ENCODE results near the gene TMEM132D. TPM values are rescaled to one million over a fixed set of nuclear protein-coding genes. Genes with fewer than 3 reads are reported as not detected.

Gene TMEM132D
- total and polyA plus RNA-seq, 2 of the 8 experiments (the other 6 are each of a cell fraction or from before 2014, with no cell fraction given) = 3.5 to 10.1 TPM

DNA sequence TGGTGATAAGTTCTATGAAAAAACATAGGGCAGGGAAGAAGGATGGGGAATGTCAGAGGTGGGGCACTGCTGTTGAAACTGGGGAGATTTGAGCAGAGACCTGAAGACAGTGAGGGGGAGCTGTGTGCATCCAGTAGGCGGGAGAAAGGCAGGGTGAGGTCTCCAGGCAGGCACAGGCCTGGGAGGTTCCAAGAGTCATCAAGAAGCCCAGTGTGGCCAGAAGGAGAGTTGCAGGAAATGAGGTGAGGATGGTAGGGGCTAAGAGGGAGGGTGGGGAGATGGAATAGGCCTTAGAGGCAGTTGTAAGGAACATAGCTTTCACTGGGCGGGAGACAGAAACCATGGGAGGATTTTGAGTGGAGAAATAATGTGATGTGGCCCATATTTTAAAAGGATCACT, 708.7 kb downstream of the TMEM132D start:
- no peak overlapping the region for H4K91ac ChIP-seq (replicated peaks; ENCODE audit: insufficient read length, low read length)
- H3K14ac ChIP-seq (ENCODE audit: insufficient read length) = no peak overlapping the region
- H2BK15ac ChIP-seq (ENCODE audit: low read length) = no peak overlapping the region
- no peak overlapping the region for H3K4me3 ChIP-seq (ENCODE audit: extremely low read depth in 1 of 4, insufficient read depth in 2 of 4, low read depth in 3 of 4, low read length in 4 of 4)
- WGBS, 2 experiments (ENCODE audit: extremely low coverage in 1 of 2, insufficient coverage in 1 of 2, insufficient read length in 1 of 2, insufficient replicate concordance in 2 of 2, low coverage in 1 of 2, low lambda C conversion rate in 2 of 2, missing lambda C conversion rate in 1 of 2) = 88% methylated on average over 1 of the region's 2 CpGs; no CpG with 5 or more reads in 1 of the 2 experiments
- H3K27ac ChIP-seq (ENCODE audit: low read depth, low read length) = no peak overlapping the region
- H2BK12ac ChIP-seq (ENCODE audit: low read depth, low read length) = no peak overlapping the region
- H3K79me1 ChIP-seq (ENCODE audit: low read depth, low read length) = no peaks in the 10 kb centered on the region
- H2BK5ac ChIP-seq (ENCODE audit: low read depth, low read length) = no peak overlapping the region
- no peak overlapping the region for H2AK5ac ChIP-seq (ENCODE audit: low read depth, low read length)
- peaks cover 0 to 5% of the 10 kb centered on the region in 2 experiments; a peak in 1 of 4 replicates for H3K9me3 ChIP-seq (ENCODE audit: insufficient read depth in 2 of 2, low read depth in 1 of 2, low read length in 1 of 2)
- DNase-seq (ENCODE audit: low read depth in 1 of 2, low spot score in 2 of 2) (no peak), FAIRE-seq (no peak)
- H3K56ac ChIP-seq (replicated peaks; ENCODE audit: insufficient read length, low read depth, low read length) = no peak overlapping the region
- CTCF ChIA-PET (ENCODE audit: partially characterized antibody) = interaction anchor here (0.6 to 3.5 kb wide), 12 partner anchors 8 to 819 kb away, joined by 3 to 14 read pairs (median 4); no protein-coding TSS in a partner anchor
- no peak overlapping the region for H3K18ac ChIP-seq (ENCODE audit: extremely low read depth, low read length)
- no peak overlapping the region for H3K23ac ChIP-seq (ENCODE audit: insufficient read length)
- H3K36me3 ChIP-seq (ENCODE audit: control insufficient read depth in 2 of 4, insufficient read depth in 4 of 4, low read length in 3 of 4) = no peaks in the 10 kb centered on the region
- no peak overlapping the region for H2AFZ ChIP-seq (ENCODE audit: low read length)
- TF ChIP-seq, protein P1, sequence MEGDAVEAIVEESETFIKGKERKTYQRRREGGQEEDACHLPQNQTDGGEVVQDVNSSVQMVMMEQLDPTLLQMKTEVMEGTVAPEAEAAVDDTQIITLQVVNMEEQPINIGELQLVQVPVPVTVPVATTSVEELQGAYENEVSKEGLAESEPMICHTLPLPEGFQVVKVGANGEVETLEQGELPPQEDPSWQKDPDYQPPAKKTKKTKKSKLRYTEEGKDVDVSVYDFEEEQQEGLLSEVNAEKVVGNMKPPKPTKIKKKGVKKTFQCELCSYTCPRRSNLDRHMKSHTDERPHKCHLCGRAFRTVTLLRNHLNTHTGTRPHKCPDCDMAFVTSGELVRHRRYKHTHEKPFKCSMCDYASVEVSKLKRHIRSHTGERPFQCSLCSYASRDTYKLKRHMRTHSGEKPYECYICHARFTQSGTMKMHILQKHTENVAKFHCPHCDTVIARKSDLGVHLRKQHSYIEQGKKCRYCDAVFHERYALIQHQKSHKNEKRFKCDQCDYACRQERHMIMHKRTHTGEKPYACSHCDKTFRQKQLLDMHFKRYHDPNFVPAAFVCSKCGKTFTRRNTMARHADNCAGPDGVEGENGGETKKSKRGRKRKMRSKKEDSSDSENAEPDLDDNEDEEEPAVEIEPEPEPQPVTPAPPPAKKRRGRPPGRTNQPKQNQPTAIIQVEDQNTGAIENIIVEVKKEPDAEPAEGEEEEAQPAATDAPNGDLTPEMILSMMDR (IDR thresholded peaks at IDR 0.05; ENCODE audit: control extremely low read depth in 1 of 3, insufficient read depth in 1 of 3, low read depth in 1 of 3, low read length in 3 of 3) = peak in 2 of 3 experiments; percentile 15 to 26; a peak in 1 of 4 replicates
- TF ChIP-seq KDM4A (IDR thresholded peaks at IDR 0.05; ENCODE audit: low read depth, low read length, severe bottlenecking) = no peak
- peak; percentile 15 to 34; a peak in 2 of 4 replicates for TF ChIP-seq RAD21 (IDR thresholded peaks at IDR 0.05 in 1 of 2, conservative IDR thresholded peaks at IDR 0.05 in 1 of 2; ENCODE audit: low read depth in 2 of 2, low read length in 2 of 2)
- no peaks in the 10 kb centered on the region for H3K4me1 ChIP-seq (replicated peaks in 1 of 4; ENCODE audit: control insufficient read depth in 3 of 4, insufficient read depth in 4 of 4, low read length in 3 of 4)
- H4K8ac ChIP-seq (ENCODE audit: extremely low read depth, insufficient read depth, low read length) = no peak overlapping the region
- H3K4me2 ChIP-seq (ENCODE audit: insufficient read depth in 1 of 2, low read depth in 2 of 2, low read length in 2 of 2) = no peak overlapping the region
- H3K27me3 ChIP-seq (replicated peaks in 1 of 4; ENCODE audit: control insufficient read depth in 3 of 4, extremely low read depth in 1 of 4, insufficient read depth in 3 of 4, low read length in 3 of 4) = no peaks in the 10 kb centered on the region
- H4K5ac ChIP-seq (ENCODE audit: insufficient read length, low read depth, low read length) = no peak overlapping the region
- no peak overlapping the region for H3K9ac ChIP-seq (replicated peaks in 1 of 4; ENCODE audit: extremely low read depth in 1 of 4, low read depth in 3 of 4, low read length in 3 of 4)
- H3K79me2 ChIP-seq (ENCODE audit: control insufficient read depth in 1 of 2, insufficient read depth in 2 of 2, low read length in 2 of 2) = no peaks in the 10 kb centered on the region
- no peaks in the 10 kb centered on the region for H4K20me1 ChIP-seq (replicated peaks in 1 of 2; ENCODE audit: control insufficient read depth in 1 of 2, insufficient read depth in 2 of 2, low read length in 2 of 2)
- no peak overlapping the region for H2BK120ac ChIP-seq (replicated peaks; ENCODE audit: low read depth, low read length)
- no peak overlapping the region for H3K4ac ChIP-seq (replicated peaks; ENCODE audit: insufficient read length, low read depth, low read length)
- POLR2A ChIA-PET (ENCODE audit: partially characterized antibody) = no interaction called here
- no peak overlapping the region for H2BK20ac ChIP-seq (ENCODE audit: low read length)
- no peaks in the 10 kb centered on the region for H3K23me2 ChIP-seq (ENCODE audit: low read depth, low read length)

All from H1 (cell line).